ENCODE results near the gene ATP6V1G2.

Gene ATP6V1G2

GRCh38 chr6:31546958-31547726, 734 bp upstream of the ATP6V1G2 start, which contains the start of gene NFKBIL1:
Gene NFKBIL1 (plus strand): TSS chr6:31547608. CDS start chr6:31547695, 87 bp downstream.
- DNase-seq, result peak; percentile 83

GRCh38 chr6:31545291-31545690, 1.1 kb downstream of the ATP6V1G2 start:
- DNase-seq, result no peak

GRCh38 chr6:31544676-31545075, 1.7 kb downstream of the ATP6V1G2 start:
- DNase-seq, result no peak

- DNase-seq, result no peak
Observed at GRCh38 chr6:31543639-31544038, 2.8 kb downstream of the ATP6V1G2 start.

GRCh38 chr6:31541658-31542521, 4.5 kb downstream of the ATP6V1G2 start, which contains the start of gene DDX39B:
Gene DDX39B (minus strand): TSS chr6:31542003. CDS start chr6:31540532, 1,471 bp downstream.
- DNase-seq, result peak; percentile 90

GRCh38 chr6:31541059-31541657, 5.2 kb downstream of the ATP6V1G2 start:
- DNase-seq, result peak; percentile 62

- no peak for DNase-seq
Observed at GRCh38 chr6:31540640-31541039, 5.8 kb downstream of the ATP6V1G2 start.

GRCh38 chr6:31538805-31539400, 7.5 kb downstream of the ATP6V1G2 start:
- no peak for DNase-seq

GRCh38 chr6:31535538-31536324, 10.7 kb downstream of the ATP6V1G2 start:
- DNase-seq, result no peak

GRCh38 chr6:31534521-31535040, 11.8 kb downstream of the ATP6V1G2 start:
- DNase-seq, result no peak

- no peak for DNase-seq
Observed at GRCh38 chr6:31534011-31534410, 12.4 kb downstream of the ATP6V1G2 start.

- no peak for DNase-seq
Observed at GRCh38 chr6:31533455-31533841, 13.0 kb downstream of the ATP6V1G2 start.

GRCh38 chr6:31532644-31533454, 13.6 kb downstream of the ATP6V1G2 start:
- no peak for DNase-seq

GRCh38 chr6:31531771-31532643, 14.4 kb downstream of the ATP6V1G2 start:
- DNase-seq, result no peak

- no peak for DNase-seq
Observed at GRCh38 chr6:31531162-31531561, 15.2 kb downstream of the ATP6V1G2 start.

GRCh38 chr6:31530659-31531058, 15.7 kb downstream of the ATP6V1G2 start:
- no peak for DNase-seq

GRCh38 chr6:31529329-31530150, 16.9 kb downstream of the ATP6V1G2 start:
- no peak for DNase-seq

- no peak for DNase-seq
Observed at GRCh38 chr6:31528821-31529328, 17.5 kb downstream of the ATP6V1G2 start, which contains the start of gene MCCD1. Gene MCCD1 (plus strand): TSS chr6:31528962. CDS start chr6:31529015, 53 bp downstream.

Data from activated effector memory CD4-positive, alpha-beta T cell treated with Interleukin-2 at 50 U/mL for 16 hours (primary cell).